ENCODE results near the gene SH2D1A. TPM values are rescaled to one million over a fixed set of nuclear protein-coding genes. Genes with fewer than 3 reads are reported as not detected.

Gene SH2D1A
- not detected in 2 replicates for total RNA-seq

DNA sequence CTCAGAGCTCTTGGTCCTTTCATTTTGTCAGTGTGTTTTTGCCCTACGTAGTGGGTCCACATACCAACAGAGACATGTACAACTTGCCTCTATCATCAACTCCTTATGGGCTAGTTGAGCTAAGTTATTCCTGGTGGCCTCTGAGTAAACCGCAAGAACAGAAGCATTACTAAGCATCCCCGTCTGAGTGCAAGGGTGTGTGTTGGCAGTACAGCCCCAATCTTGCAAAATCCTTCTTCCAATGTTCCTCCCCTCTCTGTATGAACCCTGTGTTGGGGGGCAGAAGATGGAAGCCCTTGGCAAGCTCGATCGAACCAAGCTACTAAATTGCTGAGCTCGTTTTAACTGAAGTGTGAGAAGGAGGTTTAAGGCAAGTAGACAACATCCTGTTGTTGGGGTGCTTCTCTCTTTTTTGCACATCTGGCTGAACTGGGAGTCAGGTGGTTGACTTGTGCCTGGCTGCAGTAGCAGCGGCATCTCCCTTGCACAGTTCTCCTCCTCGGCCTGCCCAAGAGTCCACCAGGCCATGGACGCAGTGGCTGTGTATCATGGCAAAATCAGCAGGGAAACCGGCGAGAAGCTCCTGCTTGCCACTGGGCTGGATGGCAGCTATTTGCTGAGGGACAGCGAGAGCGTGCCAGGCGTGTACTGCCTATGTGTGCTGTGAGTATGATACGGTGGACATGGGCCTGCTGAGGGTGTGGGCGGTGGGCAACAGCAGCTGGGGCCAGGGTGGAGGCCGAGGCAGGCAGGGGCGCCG lies at the start of gene SH2D1A:
Gene SH2D1A, plus strand, starts transcription at position 447 of the 760 bp plus-strand sequence. Its CDS starts 80 bp downstream, at position 527.

DNA sequence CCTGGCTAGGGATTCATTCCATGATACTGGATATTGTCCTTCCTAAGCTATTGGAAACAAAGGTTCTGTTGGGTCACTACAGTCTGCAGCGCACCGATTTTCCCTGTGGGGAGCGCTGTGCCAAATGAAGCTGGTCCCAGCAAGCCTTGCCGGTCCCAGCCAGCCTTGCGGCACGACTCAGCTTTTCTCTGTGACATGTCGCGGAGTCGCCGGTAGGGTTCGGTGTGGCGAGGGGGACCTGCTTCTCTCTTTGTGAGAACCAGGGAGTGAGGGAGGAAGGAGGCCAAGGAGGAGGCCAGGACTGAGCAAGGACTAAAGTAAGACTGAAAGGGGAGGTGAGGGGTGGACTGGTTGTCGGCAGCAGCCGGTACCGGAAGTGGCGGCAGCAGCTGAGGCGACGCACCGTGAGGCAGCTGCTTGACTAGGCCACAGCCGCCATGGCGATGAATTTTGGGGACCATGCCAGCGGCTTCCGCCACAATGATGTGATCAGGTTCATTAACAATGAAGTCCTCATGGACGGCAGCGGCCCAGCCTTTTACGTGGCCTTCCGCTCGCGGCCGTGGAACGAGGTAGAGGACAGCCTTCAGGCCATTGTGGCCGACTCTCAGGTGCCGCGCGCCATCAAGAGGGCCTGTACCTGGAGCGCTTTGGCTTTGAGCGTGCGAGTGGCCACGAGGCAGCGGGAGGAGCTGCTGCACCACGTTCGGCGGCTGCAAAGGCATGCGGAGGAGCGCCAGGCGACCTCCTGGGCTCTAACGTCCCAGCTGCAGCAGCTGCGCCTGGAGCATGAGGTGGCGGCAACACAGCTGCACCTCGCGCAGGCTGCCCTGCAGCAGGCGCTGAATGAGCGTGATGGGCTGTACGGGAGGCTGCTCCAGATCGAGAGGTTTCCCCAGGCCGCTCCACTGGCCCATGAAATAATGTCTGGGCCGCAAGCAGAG lies 13.6 kb upstream of the SH2D1A start, which contains the start of gene TEX13D:
Gene TEX13D, plus strand, starts transcription at position 180 of the 944 bp plus-strand sequence. Its CDS starts 258 bp downstream, at position 438.

Other genes with a start within 250 kb of the SH2D1A start
- gene TEX13D, start 13.9 kb upstream of the SH2D1A start, total RNA-seq = not detected in 2 replicates